GM21528 (cell line): ENCODE results near the gene RNF34.

ENCODE experiments used
- ATAC-seq: cut with Tn5 transposase; IDR thresholded peaks from one replicate; pipeline ENCODE4 v1.9.1; 2021; ENCODE audit warnings: mild to moderate bottlenecking, moderate library complexity; ENCODE audit not compliant: unreplicated experiment, low FRiP score

The RNF34 gene

DNA sequence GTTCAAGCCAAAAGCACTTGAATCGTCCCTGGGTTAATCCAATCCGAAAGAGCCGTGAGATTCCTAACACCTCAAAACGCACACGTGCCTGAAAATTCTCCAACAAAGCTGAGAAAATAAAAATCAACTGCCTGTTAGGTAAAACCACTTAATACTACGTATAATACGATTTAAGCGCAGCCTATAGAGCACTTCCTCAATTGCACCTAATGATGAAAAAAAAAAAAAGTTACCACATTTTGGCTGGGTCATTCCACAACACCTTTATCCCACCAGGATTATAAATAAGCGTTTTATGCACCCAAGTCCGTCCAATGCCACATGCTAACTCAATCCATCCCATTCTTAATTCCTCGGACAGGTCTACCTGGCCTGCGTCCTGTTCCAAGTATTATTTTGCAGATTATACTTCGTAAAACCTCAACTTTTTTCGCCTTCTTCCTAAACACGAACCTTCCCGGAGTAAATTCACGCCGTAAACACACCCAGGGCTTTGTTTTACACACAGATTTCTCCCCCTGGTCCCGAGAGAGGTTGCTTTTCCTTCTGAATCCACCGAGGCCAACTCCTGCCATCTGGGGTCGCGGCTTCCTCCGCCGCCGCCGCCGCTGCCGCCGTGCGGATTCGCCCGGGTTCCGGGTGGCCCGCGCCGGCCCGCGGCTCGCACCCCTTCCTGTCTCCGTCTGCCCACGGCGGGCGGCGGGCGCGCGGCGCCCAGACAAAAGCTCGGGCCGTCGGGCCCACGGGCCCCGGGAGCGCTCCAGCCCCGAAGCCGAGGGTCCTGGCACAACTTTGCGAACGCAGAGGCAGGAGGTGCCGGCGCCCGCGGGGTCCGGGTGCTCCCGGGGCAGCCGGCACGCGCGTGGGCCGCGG, 66.2 kb downstream of the RNF34 start:
- ATAC-seq: peak; percentile 19

DNA sequence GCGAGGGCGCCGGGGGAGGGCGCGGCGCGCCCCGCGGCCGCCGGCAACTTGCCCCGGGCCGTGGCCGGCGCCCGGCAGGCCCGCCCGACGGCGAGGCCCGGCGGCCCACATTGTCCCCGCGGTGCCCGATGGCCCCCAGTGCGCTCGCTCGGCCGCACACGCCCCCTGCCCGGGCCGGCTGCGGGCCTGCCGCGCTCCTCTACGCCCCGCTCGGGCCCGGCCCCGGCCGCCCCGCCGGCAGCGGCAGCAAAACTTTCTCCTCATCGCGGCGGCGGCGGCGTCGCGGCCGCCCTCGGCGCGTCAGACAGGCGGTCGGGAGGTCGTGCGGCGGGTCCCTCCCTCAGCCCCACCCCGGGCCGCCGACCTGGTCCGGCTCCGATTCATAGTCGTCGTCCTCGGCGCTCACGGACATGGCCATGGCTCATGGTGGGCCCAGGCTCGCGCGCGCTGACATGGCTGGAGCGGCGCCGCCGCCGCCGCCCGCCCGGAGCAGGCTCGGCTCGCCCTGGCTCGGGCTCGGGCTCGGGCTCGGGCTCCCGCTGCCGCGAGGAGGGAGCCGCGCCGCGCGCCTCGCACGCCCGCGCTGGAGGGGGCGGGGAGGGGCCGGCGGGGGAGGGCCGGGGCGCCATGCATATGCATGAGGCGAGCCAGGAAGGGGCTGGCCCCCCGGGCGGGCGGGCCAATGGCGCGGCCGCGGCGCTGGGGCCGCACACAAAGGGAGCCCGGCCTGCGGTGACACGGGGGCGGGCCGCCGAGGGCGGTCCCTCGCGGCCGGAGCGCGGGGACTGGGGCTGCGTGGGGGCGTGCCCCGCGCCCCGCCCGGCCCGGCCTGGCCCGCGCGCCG, 67.1 kb downstream of the RNF34 start:
- ATAC-seq: peak; percentile 80

DNA sequence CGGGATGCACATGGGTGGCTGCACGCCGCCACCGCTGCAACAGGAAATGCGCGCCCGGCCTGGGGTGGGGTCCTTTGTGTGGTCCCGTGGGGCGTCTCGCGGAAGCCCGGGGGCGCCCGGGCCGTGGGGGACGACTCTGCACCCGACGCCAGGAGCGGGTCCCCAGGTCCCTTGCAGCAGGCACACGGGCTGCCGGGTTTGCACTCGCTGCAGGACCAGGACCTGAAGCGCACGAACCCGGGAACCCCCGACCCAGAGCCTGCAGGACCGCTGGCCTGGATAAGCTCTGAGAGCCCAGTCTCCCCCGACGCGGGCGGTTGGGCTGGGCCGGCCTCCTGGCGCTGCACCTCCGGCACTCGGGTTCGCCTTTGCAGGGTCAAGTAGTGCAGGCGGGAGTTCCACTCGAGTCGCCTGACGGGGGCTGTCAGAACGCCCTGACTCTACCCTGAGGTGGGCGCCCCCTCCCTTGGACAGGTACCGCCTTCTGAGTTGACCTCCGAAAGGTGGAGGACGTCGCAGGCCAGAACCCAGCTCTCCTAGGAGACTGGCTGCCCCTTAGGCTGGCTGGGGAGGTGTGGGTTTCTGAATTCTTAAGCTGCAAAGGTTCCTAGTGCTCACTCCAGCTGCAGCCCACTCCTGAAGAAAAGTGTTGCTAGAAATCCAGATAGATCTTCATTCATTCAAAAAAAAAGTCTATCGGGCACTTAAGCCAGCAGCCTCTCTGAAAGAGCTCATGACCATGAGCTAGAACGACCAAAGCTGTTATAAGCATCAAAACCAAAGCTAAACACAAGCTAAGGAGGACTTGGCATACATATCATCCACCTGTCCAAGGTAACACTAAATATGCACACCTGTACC, 68.0 kb downstream of the RNF34 start:
- ATAC-seq: peak; percentile 24

DNA sequence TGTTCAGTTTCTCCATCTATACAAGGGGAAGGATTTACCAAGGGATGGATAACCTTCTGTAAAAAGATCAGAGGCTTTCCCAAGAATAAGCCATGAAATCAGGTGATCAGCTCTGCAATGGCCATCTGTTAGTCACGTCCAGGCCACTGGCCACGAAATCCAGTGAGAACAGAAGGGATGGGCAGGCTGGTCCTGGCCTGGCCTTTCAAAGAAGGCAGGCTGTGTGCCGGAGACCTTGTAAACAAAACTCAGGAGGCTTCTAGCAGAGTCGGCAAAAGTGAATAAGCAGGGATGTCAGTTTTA, 68.5 kb downstream of the RNF34 start:
- ATAC-seq: no peak

DNA sequence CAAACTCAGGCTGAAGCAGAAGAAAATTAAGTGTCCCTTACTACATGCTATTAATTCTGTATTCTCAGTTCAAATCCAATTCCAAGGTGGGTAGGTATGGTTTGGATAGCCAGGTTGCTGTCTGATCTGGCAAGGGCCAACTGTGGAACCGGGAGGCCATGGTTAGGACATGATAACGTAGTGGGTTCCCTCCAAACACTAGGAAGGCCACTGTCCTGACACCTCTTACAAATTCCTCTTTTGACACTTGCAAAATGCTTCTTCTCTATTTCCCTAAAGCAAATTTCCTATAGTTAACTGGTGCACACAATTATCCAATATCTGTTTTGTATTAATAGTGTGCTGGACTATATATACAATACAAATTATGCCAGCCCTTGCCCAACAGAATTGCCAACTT, 70.8 kb downstream of the RNF34 start:
- no peak for ATAC-seq

DNA sequence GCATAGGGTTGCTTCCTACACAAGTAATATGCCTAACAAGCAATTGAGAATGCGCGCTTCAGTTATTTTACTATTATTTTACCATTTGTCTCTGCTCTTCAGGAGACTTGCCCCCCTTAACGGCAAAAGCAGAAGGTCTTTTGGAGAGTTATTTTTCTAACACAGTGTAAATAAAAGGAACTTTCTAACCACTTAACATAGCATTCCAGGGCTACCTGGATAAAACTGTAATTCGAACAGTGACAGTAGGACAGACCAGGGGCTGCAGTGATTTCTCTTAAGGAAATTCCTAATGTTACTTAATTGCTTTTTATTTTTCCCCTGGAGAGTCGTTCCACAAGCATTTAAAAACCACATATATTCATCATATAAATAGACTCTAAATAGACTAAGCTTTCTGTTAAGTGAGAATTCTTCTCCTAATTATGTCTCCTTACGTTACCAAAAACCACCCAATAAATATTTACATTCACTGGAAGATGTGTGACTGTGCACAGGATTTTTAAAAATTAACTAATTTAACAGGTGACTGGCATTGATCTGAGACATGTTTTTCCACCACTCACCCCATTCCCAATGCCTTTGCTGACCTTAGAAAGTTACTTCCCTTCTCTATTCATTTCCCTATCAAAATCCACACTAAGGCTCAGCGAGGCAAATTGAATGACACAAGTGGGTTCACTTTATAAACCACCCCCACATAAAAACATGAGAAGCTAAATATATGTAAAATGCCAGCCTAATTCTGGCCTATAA, 72.4 kb downstream of the RNF34 start:
- no peak for ATAC-seq
